Measurements from ENCODE around the gene CNTLN.
"Not testable (repeated sequence)": the region's sequence is repeated elsewhere in the genome, so short reads cannot be mapped to it uniquely, and the experiment has no call there.

Gene CNTLN

DNA sequence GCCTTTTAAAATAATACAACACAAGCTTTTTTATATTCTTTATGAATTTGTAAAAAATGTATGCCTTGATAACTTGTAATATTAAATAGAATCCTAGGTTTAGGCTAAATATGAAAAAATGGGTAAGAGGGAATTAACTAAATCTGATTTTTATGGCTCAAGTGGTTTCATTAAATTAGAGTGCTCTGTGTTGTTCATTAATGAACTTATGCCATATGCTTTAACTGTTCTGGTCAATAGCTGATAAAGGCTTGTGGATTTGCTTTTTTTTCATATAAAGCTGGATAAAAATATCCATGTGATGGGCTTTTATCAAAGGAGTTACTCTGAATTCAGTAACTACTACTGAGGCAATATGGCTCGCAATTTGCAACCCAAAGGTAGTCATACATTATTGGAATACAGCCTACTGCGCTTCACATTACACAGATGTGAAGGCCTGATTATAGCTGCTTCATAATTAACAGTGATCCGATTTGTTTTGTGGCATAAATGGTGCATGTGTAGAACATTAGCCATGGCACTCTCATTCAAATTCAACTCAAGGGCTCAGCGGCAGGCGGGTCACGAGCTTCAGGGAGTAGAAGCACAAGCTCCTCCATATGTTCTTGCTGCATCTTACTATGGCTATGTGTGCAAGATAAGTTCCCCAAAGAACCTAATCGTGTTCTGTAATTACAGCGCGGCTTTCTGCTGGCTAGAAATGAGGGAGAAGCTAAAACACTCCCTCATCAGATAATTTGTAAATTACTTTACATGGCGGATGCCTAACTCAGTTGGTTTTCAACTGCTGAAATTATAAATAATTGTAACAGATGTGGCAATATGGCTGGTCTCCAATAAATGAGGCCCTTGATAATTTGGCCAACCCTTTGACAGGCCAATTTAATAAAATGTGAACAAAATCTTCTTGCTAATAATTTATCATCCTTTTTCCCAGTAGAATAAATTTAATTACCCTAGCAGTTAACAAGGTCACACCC lies 188.3 kb downstream of the CNTLN start:
- DNase-seq: peak; percentile 15

DNA sequence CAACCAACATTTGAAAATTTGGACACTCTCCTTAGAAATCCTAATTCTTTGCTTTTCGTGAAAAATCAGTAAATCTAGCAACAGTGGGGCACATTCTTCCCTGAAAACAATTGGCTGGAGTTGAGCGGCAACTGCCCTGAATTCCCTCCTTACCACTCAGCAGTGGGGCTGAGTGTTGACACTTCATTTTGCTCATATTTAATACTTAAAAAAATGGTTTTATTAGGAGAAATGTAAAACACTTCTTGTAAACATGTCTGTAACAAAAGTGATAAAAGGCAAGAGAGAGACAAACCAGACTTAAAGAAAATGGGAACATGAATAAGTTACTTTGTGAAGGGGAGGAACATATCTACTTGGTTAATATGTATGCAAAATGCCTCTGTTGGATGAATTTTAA lies 193.5 kb downstream of the CNTLN start:
- no peak for DNase-seq

DNA sequence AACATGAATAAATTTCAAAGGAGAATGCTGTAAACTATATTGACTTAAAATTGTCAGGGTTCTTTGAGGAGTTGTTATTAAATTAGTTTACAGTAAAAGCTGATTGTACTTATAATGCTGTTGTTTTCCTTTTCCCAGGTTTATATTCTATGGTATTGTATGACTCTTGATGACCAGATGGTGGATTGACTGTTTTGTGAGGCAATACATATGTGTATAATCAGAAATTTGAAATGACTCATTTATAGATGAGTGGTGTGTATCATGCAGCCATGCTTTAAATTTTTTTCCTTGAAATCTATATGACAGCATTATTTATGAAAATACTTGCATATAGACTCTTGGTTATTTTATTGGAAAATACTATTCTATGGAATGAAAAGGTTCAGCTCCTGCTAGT lies 195.3 kb downstream of the CNTLN start:
- DNase-seq: no peak

DNA sequence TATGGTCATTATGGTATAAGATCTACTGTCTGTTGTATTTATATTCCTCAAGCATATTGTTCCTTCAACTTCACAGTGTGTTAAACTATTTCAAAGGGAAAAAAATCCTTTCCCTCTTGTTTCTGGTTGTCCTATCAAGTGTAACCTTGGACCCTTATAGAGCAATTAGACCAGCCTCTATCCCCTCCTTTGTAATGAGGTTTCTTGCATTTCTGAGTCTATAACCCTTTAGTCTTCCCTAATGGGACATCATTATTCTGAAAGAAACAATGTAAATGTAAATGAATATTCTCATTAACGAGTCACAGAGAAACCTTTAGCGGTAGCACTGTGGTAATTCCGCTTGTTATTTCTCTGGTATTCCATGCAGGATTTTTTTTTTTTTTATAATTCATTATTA lies 197.3 kb downstream of the CNTLN start:
- DNase-seq: peak; percentile 6

DNA sequence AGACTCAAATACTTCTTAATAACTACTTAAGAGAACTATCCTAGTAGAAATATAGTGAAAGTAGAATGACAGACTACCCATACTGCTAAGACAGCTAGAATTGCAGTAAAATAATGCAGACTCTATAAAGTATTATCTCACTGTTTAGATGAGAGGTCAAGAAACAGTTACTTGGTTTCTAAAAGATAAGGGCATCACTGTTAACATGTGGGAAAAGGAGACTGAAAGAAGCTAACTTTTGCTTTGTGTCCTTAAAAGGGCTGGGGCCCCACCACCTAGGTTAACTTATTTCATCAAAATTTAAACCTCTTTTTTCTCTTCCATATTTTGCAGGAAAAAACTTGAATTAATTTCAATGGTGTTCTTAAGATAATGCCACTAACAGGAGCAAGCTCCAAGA lies 204.3 kb downstream of the CNTLN start:
- no peak for DNase-seq

DNA sequence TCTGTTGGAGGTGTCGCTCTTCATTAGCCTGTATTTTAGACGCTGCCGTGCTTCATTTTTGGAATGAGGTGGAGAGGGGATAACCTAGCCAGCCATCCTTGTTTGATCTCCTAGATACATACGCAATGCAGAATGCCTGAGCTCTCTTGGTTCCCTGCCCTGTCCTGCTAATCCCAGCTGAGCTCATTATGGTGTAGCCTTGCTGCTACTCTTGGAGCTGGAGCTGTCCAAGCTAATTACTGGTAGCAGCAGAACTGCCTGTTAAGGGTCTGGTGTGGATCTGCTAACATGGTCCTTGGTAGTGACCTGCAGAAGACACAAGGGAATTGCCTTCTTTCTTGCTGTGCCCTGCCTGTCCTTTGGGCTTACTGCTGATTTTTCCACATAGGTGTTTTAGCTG lies 207.9 kb downstream of the CNTLN start:
- DNase-seq: peak; percentile 64

DNA sequence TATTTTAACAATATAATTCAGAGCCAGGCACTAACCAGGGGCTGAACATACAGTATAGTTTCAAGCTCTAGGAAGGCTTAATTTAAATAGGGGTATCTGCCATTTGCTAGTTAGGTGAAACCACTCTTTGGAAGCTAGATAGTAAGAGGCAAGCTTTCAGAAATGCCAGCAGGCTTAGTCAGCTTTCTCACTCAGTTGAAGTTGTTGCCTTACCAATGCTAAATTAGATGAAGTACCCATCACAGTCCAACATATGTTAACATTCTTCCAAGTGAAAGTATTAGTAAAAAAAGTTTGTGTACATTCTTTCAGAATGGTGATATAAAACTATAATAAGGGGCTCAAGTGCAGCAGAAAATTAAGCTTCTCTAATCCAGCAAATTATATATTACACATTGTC lies 215.0 kb downstream of the CNTLN start:
- DNase-seq: no peak

DNA sequence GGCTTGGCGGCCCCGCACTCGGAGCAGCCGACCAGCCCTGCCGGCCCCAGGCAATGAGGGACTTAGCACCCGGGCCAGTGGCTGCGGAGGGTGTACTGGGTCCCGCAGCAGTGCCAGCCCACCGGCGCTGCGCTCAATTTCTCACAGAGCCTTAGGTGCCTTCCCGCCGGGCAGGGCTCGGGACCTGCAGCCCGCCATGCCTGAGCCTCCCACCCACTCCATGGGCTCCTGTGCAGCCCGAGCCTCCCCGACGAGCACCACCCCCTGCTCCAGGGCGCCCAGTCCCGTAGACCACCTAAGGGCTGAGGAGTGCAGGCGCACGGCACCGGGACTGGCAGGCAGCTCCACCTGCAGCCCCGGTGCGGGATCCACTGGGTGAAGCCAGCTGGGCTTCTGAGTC lies 219.2 kb downstream of the CNTLN start:
- not testable (repeated sequence) for DNase-seq

DNA sequence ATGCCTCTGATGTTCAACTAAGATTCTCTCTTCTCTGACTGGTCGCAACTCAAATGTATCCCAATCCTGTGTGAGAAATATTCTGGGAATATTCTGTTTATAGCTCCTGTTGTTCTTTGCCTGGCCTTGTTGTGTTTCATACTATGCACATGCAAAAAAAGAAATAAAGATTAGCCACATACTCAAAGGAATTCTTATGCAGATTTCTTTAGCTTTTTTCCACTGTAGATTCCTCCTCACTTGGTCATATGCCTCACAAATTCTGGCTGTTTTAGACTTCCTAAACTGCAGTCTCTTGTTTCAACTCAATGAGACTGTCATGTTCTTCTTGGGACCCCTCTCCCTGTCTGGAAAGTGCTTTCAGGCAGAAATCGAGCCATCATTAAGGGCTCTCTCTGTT lies 226.5 kb downstream of the CNTLN start:
- no peak for DNase-seq

DNA sequence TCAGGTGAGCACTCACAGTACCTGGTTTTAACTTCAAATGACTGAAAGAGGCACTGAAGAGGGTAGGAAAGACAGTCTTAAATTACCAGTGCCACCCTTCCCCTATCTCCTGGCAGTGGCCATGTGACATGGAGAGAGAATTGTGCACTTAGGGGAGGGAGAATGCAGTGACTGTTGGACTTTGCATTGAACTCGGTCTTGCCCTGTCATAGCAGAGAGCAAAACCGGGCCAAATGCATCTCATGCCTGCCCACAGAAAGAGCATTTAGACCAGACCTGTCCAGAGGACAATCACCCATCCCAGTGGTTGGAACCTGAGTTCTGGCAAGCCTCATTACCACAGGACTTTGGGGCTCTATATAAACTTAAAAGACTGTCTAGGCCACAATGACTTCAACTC lies 232.2 kb downstream of the CNTLN start:
- no peak for DNase-seq

DNA sequence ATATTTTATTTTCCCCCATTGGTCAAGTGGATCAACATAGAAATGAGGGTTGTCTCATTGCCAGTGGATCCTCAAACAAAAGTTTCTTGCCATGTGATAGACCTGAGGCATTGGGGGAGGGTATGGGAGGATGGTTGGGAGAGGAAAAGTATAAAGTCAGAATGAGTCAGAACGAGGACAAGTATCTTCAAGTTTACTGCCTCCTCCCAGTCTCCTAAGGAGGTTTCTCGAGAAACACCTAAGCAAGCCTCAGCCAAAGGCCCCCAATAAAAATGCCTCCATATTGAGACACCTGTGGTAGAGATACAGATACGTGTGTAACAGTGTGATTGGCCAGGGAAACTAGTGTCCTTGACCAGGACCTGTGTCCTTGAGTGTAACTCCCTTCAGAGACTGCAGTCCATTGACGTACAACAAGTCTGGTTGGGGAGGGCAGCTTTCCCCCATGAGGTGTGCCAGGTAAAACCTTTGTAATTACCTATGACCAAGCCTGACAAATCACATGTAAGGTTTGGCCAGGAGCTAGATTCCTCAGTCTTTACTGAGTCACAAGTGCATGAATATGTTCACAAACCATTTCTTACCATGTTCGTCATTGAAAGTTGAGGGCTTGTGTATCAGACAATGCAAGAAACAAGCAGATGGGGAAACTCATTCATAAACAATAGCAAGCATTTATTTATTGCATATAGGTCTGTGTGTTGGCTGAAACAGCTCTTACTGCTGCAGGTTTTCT lies 245.5 kb downstream of the CNTLN start:
- DNase-seq: no peak

DNA sequence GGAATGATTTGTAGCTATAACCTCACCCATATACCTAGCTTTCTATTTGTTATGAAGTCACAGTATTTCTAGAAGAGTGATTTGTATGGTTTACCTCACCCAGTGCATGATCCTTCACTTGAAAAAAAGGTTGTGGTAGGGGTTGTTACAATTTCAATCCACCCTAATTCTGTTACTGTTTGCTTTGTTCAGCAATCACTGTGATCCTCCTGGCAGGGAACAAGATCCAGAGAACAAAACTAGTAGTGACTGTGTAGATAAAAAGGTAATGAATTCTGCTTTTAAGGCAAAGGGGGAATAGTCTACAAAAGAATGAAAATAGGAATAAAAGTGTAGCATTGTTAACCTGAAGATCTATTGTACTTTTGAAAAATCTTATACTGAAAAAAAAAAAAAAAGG lies 252.7 kb downstream of the CNTLN start:
- DNase-seq: no peak

DNA sequence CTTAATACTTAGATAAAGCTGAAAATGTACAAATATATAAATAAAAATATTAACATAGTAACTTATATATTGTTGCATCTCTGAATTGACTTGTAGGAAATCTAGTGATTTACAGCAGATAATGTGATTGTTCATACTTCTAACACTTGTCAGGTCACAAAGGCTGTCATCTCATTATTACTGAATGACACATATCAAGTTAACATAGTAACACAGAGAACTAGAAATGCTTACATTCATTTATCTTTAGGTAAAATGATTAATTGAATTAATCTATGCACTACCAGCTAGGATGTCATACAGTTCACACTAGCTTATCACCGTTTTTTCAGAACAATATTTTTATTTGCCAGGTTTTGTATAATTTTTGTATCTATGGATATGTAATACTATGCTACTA lies 254.2 kb downstream of the CNTLN start:
- DNase-seq: no peak

DNA sequence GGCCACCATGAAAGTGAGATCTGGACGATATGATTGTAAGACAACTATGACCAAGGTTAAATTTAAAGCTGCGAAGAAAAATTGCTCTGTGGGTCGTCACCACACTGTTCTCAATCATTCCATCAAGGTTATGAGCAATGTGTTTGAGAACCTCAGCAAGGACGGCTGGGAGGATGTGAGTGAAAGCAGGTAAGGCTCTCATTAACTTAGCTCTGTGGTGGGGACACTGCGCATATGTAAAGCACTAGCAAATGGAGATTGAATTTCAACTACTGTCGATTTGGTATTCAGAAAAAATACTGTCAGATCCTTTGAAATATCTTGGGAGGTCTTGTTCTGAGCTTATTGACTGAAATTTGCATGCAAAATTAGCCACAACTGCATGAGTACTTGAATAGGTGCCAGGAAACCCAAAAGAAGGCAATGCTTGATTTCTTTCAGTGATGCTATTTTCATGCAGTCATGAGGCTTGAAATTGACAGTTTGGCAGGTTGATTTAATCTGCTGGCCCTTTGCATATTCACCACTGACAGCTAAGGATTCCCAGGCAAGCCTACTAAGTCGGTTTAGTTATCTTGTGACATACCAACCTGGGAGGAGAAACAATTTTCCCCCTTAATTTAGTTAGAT lies 260.2 kb downstream of the CNTLN start:
- no peak for DNase-seq

DNA sequence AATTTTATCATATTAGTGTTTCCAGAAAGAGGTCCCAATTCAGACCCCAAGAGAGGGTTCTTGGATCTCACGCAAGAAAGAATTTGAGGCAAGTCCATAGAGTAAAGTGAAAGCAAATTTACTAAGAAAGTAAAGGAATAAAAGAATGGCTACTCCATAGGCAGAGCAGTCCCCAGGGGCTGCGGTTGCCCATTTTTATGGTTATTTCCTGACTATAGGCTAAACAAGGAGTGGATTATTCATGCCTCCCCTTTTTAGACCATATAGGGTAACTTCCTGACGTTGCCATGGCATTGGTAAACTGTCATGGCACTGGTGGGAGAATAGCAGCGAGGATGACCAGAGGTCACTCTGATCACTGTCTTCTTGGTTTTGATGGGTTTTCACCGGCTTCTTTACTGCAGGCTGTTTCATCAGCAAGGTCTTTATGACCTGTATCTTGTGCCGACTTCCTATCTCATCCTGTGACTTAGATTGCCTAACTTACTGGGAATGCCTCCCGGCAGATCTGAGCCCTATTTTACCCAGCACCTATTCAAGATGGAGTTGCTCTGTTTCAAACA lies 262.4 kb downstream of the CNTLN start:
- not testable (repeated sequence) for DNase-seq

DNA sequence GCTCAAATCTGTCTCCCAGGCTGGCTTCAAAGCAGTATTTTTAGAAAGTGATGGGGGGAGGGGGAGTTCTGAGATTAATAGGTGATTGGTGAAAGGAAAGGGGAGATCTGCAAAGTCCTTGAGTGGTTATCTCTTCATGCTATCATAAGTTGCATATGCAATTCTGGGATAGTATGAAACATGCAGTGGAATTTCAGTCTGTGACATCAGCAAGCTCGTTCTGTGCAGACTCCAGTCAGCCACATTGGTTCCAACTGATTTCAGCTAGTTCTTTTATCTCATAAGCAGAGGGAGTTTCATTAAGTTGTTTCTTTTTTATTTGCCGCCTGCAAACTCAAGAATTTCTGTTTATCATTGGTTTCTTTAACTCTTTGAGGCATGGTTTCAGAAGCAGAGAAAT lies 263.5 kb downstream of the CNTLN start:
- no peak for DNase-seq

DNA sequence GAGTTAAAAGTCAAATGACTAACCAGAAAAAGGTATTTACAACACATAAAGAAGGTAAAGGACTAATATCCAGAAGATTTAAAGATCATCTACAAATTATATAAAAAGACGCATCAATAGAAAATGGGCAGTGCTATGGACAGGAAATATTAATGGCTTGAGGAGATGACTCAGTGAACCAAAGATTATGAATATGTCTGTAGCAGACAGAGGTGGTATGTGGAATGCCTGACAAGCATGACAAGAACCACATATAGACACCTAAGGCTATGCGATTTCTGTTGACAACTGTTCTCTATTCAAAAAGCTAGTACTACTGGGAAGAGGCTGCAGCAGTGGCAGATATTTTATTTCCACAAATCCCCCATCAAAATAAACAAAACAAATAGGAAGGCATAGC lies 267.0 kb downstream of the CNTLN start:
- DNase-seq: no peak

DNA sequence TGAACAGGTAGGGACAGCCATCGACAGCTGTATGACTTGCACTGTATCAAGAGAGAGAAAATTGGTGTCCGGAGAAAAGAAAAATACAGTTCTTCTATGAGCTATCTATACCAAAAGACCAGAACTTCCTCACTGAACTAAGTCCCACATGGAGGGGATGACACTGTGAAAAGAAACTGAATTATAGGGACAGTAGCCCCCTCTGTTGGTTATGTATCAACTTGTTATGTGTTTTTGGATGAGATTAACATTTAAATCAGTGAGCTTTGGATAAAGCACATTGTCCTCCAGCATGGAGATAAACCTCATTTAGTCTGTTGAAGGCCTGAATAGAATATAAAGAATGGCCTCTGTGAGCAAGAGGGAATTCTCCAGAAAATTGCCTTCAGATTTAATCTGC lies 267.5 kb downstream of the CNTLN start:
- no peak for DNase-seq

DNA sequence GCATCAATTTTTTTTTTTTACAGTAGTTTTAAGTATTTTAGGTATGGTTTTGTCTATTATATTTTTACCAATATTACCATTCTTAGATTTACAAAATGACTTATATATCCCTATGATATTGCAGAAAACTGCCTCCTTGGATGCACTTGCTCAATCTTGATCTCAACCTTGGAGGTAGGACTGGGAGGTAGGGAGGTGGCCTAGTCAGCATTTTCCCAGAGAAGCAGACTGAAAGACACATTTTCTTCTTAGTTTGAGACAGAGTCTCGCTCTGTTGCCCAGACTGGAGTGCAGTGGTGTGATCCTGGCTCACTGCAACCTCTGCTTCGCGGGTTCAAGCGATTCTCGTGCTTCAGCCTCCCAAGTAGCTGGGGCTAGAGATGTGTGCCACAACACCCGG lies 268.7 kb downstream of the CNTLN start:
- no peak for DNase-seq

DNA sequence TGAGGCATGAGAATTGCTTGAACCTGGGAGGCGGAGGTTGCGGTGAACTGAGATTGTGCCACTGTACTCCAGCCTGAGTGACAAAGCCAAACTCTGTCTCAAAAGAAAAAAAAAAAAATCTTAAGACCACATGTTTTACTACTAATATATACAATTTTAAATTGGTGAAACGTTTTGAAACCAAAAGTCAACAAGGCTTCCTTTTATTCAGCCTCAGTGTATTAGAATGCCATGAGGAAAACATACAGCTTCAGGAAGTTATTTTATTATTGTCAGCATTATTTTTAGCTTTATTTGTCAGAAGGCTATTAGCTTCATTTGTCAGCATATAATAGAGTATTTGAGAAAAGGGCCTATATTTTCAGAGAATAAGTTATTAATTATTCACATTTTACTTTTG lies 280.1 kb downstream of the CNTLN start:
- no peak for DNase-seq

DNA sequence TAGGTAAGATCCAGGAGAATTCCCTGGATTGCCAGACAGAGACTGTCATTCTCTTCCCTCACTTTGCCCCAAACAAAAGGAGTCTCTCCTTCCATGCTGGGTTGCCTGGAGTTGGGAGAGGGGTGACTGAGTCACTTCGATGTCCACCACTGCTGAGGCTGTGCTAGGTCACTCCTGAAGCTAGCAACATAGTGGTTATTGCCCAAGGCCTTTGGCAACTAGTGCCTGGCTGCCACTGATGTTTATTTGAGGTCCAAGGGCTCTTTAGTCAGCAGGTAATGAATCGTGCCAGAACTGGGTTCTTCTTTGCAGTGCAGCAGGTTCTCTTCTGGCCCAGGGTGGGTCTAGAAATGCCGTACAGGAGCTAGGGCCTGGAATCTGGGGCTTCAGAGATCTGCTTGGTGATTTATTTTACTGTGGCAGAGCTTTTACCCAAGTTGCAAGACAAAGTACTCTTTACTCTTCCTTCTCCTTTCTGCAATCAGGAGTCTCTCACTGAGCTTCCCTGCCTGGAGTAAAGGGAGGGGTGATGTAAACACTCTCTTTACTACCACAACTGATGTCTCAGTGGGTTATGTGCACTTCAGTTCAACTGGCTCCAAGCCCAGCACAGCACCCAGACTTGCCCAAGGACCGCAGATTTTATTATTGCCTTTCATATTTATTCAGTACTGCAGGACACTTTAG lies 288.3 kb downstream of the CNTLN start:
- no peak for DNase-seq

DNA sequence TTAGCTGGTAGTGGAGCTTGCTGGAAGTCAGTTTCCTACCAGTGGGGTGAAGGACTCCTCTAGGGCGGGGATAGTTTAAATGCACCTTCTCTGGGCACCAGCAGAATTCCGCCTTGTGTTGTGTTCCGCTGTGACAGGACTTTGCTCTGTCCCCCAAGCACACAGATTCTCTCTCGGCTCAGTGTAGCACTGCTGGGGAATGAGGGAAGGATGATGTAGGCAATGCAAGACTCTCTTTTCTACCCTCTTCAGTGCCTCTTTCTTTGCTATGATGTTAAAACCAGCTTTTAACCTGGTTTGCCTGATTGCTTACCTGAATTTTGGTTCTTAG lies 288.8 kb downstream of the CNTLN start:
- no peak for DNase-seq

DNA sequence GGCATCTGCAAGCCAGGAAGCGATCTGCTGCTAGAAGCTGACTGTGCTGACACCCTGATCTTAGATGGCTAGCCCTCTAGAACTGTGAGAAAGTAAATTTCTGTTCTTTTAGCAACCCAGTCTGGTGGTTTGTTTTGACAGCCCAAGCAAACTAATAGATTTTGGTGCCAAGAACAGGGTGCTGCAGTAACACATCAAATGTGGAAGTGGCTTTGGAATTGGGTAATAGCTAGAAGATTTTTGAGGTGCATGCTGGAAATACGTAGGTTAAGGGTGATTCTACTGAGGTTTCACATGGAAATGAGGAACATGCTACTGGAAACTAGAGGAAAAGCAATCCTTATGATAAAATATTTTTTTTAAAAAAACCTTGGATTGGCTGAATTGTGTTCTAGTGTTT lies 290.5 kb downstream of the CNTLN start:
- DNase-seq: no peak

All from retina (tissue), 1 donor.